ENCODE results near the gene PPM1H. TPM values are rescaled to one million over a fixed set of nuclear protein-coding genes. Genes with fewer than 3 reads are reported as not detected.

Gene PPM1H
- total and polyA plus RNA-seq, 4 donors, result 22.0 to 35.8 (median 26.0) TPM

DNA sequence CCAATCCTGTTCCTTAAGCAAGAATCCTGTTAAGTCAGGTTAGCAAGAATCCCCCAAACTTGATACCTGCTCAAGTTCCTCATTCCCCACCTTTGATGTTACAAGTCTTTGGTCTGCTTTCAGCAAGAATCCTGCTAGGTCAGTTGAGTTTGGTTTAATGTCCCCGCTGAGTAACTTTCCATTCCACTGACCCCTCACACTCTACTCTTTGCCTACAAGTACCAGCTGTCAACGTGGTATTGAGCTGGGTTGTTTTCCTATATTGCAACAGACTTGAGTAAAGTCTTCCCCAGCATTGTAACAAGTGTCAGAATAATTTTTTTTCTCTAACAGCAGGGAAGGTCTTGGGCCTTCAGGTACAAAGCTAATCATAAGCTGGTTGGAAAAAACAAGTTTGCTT is 6.3 kb downstream of the PPM1H start:
- no peak overlapping the region for H3K4me3 ChIP-seq (ENCODE audit: low read depth, low read length)
- whole genome bisulfite sequencing (ENCODE audit: insufficient coverage), result no CpG with 5 or more reads among the region's 2 CpGs
- DNase-seq (ENCODE audit: low read depth in 4 of 6, low spot score in 6 of 6), result no peak
- H3K27ac ChIP-seq (ENCODE audit: low read depth, low read length), result no peak overlapping the region
- no peaks in the 10 kb centered on the region for H3K36me3 ChIP-seq (ENCODE audit: control insufficient read depth, insufficient read depth, low read length)
- H3K4me1 ChIP-seq (ENCODE audit: control insufficient read depth, insufficient read depth, low read length), result peaks cover 4% of the 10 kb centered on the region
- H3K9me3 ChIP-seq (ENCODE audit: control insufficient read depth, insufficient read depth, low read length), result no peaks in the 10 kb centered on the region
- peaks cover 7% of the 10 kb centered on the region for H3K27me3 ChIP-seq (ENCODE audit: control insufficient read depth, insufficient read depth, low read length)

DNA sequence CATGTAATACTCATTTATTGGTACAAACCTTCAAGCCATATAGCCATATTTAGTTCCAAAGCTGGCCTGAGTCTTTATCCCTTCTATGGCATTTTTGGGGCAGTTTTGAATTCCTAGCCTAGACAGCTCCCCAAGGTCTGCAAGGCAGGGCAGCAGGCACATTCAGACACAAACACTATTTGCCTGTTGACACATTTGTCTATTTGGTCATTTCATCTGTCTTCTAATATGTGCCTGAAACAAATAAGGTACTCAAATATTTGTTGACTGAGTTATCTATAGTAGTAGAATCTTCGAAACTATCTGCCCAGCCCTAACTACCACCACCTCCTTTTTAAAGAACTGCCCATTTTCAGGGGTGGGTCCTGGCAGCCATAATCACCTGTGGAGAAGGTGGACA is 9.3 kb downstream of the PPM1H start:
- no peak for DNase-seq (ENCODE audit: low read depth in 4 of 6, low spot score in 6 of 6)
- no peaks in the 10 kb centered on the region for H3K27me3 ChIP-seq (ENCODE audit: control insufficient read depth, insufficient read depth, low read length)
- WGBS (ENCODE audit: insufficient coverage), result no CpG with 5 or more reads among the region's 1 CpG
- H3K9me3 ChIP-seq (ENCODE audit: control insufficient read depth, insufficient read depth, low read length), result no peaks in the 10 kb centered on the region
- no peaks in the 10 kb centered on the region for H3K36me3 ChIP-seq (ENCODE audit: control insufficient read depth, insufficient read depth, low read length)
- H3K4me3 ChIP-seq (ENCODE audit: low read depth, low read length), result no peak overlapping the region
- H3K27ac ChIP-seq (ENCODE audit: low read depth, low read length), result no peak overlapping the region
- no peaks in the 10 kb centered on the region for H3K4me1 ChIP-seq (ENCODE audit: control insufficient read depth, insufficient read depth, low read length)

DNA sequence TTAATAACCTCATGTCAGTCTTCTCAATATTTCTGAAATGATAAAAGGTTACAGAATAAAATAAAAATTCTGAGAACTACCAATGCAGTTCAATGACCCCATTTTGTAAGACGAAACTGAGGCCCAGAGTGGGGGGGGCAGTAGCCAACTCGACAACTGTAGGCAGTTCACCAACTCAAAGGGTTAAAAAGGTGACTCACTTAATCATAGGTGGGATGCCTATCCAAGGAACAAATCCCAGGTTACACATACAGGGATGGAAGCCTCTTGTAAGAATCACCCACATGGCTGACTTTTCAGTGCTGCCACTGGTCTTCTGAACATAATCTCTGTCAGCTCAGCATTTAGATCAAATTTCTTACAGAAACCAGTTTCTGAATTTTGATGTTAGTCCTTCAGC is 10.9 kb downstream of the PPM1H start:
- no peak for DNase-seq (ENCODE audit: low read depth in 4 of 6, low spot score in 6 of 6)
- Histone ChIP-seq H3K27me3 (ENCODE audit: control insufficient read depth, insufficient read depth, low read length) (no peaks in the 10 kb centered on the region), H3K27ac (ENCODE audit: low read depth, low read length) (no peak overlapping the region), H3K4me3 (ENCODE audit: low read depth, low read length) (no peak overlapping the region), H3K36me3 (ENCODE audit: control insufficient read depth, insufficient read depth, low read length) (no peaks in the 10 kb centered on the region), H3K4me1 (ENCODE audit: control insufficient read depth, insufficient read depth, low read length) (peaks cover 4% of the 10 kb centered on the region), H3K9me3 (ENCODE audit: control insufficient read depth, insufficient read depth, low read length) (no peaks in the 10 kb centered on the region)
- 79% methylated on average over 2 of the region's 2 CpGs for WGBS (ENCODE audit: insufficient coverage)

DNA sequence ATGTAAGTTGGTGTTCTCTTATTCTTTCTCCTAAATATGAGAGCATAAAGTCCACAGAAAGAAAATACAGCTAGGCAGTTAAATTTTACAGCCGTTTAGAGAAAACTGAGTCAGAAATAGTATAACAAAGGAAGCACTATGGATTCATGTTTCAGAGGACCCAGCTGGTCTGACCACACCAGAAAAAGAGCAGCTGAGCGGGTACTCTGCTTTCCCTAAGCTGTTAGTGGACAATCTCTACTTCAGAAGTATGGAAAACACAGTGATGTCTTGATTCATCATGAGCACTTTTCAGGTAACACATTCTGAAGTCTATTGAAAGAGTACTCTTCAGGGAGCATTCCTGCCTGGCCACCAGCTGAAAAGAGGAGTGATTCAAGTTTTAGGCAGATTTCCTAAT is 12.4 kb downstream of the PPM1H start:
- no peaks in the 10 kb centered on the region for H3K9me3 ChIP-seq (ENCODE audit: control insufficient read depth, insufficient read depth, low read length)
- H3K27ac ChIP-seq (ENCODE audit: low read depth, low read length), result no peak overlapping the region
- no peaks in the 10 kb centered on the region for H3K36me3 ChIP-seq (ENCODE audit: control insufficient read depth, insufficient read depth, low read length)
- peaks cover 4% of the 10 kb centered on the region for H3K4me1 ChIP-seq (ENCODE audit: control insufficient read depth, insufficient read depth, low read length)
- no peaks in the 10 kb centered on the region for H3K27me3 ChIP-seq (ENCODE audit: control insufficient read depth, insufficient read depth, low read length)
- H3K4me3 ChIP-seq (ENCODE audit: low read depth, low read length), result no peak overlapping the region
- DNase-seq (ENCODE audit: low read depth in 4 of 6, low spot score in 6 of 6), result no peak
- WGBS (ENCODE audit: insufficient coverage), result 50% methylated on average over 2 of the region's 2 CpGs

DNA sequence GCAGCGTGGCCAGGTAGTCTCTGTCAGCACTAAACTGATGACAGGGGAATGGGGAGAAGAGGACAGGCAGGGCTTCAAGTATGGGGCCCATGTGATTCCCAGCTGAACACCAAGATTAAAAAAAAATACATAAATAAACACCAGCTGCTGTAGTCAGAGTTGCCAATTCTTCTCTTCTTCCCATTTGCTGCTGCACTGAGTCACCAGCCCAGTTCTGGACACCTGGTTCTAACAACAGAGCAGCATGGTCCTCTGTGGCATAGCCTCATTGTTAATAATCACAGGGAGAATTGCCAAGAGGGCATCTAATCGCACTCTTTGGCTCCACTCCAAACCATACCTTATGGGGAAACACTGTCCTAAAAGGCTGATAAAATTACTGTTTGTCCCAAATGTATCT is 15.1 kb downstream of the PPM1H start:
- H3K27ac ChIP-seq (ENCODE audit: low read depth, low read length), result no peak overlapping the region
- H3K36me3 ChIP-seq (ENCODE audit: control insufficient read depth, insufficient read depth, low read length), result no peaks in the 10 kb centered on the region
- DNase-seq (ENCODE audit: low read depth in 4 of 6, low spot score in 6 of 6), result peak in 2 of 6 donors; percentile 22 to 63
- no peak overlapping the region for H3K4me3 ChIP-seq (ENCODE audit: low read depth, low read length)
- H3K4me1 ChIP-seq (ENCODE audit: control insufficient read depth, insufficient read depth, low read length), result peaks cover 6% of the 10 kb centered on the region
- WGBS (ENCODE audit: insufficient coverage), result 74% methylated on average over 2 of the region's 2 CpGs
- no peaks in the 10 kb centered on the region for H3K27me3 ChIP-seq (ENCODE audit: control insufficient read depth, insufficient read depth, low read length)
- H3K9me3 ChIP-seq (ENCODE audit: control insufficient read depth, insufficient read depth, low read length), result no peaks in the 10 kb centered on the region

DNA sequence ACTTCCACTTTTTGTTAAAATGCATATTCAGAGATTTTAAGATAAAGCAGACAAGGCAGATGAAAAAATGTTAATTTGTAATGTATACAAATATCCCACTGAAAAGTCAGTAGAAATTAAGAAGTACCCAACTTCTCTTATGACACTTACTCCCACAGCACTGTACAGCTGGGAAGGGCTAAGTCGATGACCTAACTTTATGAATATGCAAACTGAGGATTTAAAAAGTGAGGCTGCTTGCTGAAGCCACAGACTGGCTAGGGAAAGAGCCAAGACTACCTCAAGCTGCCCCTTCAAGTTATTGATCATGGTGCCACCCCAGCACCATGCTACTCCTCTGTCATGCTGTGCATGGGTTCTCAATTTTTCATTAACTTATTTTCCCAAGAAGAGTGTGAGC is 17.0 kb downstream of the PPM1H start:
- peaks cover 6% of the 10 kb centered on the region for H3K4me1 ChIP-seq (ENCODE audit: control insufficient read depth, insufficient read depth, low read length)
- no peak for DNase-seq (ENCODE audit: low read depth in 4 of 6, low spot score in 6 of 6)
- H3K9me3 ChIP-seq (ENCODE audit: control insufficient read depth, insufficient read depth, low read length), result no peaks in the 10 kb centered on the region
- H3K27ac ChIP-seq (ENCODE audit: low read depth, low read length), result no peak overlapping the region
- no peak overlapping the region for H3K4me3 ChIP-seq (ENCODE audit: low read depth, low read length)
- H3K27me3 ChIP-seq (ENCODE audit: control insufficient read depth, insufficient read depth, low read length), result no peaks in the 10 kb centered on the region
- WGBS (ENCODE audit: insufficient coverage), result no CpG with 5 or more reads among the region's 1 CpG
- H3K36me3 ChIP-seq (ENCODE audit: control insufficient read depth, insufficient read depth, low read length), result no peaks in the 10 kb centered on the region

DNA sequence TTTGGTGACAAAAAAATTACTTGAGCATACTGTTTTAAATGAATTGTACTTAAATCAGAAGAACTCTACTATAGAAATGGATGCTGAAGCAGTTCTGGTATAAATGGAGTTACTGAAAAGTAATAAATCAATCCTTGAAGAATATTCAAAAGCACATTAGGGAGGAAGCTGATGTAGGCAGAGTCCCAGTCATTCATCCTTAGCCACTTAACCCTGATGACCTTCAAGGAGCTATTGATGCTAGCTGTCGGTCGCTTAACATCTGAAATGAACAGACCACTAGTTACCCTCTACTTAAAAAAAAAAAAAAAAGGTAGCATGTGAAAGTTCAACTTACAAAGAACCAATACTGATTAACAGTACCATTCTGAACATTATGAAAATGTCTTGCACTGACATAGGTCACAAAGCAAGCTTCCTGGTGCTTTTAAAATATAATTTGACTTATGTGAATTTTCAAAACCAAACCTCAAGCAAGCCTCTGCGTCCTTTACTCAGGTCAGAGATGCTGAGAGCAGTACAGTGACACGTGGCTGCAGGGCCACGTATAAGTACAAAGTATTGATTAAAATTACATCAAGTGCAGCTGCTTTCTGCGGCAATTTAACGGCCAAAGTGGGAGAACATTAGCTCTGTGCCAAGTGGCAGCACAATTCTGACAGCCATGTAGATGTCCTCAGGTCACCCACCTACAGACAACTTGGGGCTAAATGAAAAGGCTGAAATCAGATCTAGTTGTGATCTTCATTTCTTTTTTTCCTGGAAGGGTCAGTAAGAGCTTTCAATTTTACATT is 18.1 kb downstream of the PPM1H start:
- Histone ChIP-seq H3K4me1 (ENCODE audit: control insufficient read depth, insufficient read depth, low read length) (peaks cover 6% of the 10 kb centered on the region), H3K27me3 (ENCODE audit: control insufficient read depth, insufficient read depth, low read length) (no peaks in the 10 kb centered on the region), H3K36me3 (ENCODE audit: control insufficient read depth, insufficient read depth, low read length) (no peaks in the 10 kb centered on the region), H3K27ac (ENCODE audit: low read depth, low read length) (no peak overlapping the region), H3K4me3 (ENCODE audit: low read depth, low read length) (no peak overlapping the region), H3K9me3 (ENCODE audit: control insufficient read depth, insufficient read depth, low read length) (no peaks in the 10 kb centered on the region)
- WGBS (ENCODE audit: insufficient coverage), result 24% methylated on average over 5 of the region's 7 CpGs
- peak in 1 of 6 donors; percentile 50 for DNase-seq (ENCODE audit: low read depth in 4 of 6, low spot score in 6 of 6)

DNA sequence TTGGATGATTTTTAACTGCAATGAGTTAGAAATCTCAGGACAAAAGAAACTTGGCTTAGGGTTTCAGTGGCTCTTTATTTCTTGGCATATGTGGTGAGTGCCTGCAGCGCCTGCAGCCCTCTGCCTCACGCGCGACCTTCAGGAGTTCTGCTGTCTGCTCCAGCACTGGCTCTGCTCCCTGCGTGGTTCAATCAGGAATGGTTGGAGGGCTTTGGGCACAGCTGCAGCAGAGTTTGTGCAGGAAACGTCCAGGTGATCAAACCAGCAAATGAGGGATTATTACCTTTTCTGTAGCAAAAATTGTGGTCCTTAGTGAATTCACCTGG is 19.8 kb downstream of the PPM1H start:
- Histone ChIP-seq H3K36me3 (ENCODE audit: control insufficient read depth, insufficient read depth, low read length) (no peaks in the 10 kb centered on the region), H3K9me3 (ENCODE audit: control insufficient read depth, insufficient read depth, low read length) (no peaks in the 10 kb centered on the region), H3K27ac (ENCODE audit: low read depth, low read length) (no peak overlapping the region), H3K4me3 (ENCODE audit: low read depth, low read length) (no peak overlapping the region), H3K4me1 (ENCODE audit: control insufficient read depth, insufficient read depth, low read length) (peaks cover 6% of the 10 kb centered on the region), H3K27me3 (ENCODE audit: control insufficient read depth, insufficient read depth, low read length) (no peaks in the 10 kb centered on the region)
- 73% methylated on average over 6 of the region's 6 CpGs for WGBS (ENCODE audit: insufficient coverage)
- peak in 1 of 6 donors; percentile 13 for DNase-seq (ENCODE audit: low read depth in 4 of 6, low spot score in 6 of 6)

DNA sequence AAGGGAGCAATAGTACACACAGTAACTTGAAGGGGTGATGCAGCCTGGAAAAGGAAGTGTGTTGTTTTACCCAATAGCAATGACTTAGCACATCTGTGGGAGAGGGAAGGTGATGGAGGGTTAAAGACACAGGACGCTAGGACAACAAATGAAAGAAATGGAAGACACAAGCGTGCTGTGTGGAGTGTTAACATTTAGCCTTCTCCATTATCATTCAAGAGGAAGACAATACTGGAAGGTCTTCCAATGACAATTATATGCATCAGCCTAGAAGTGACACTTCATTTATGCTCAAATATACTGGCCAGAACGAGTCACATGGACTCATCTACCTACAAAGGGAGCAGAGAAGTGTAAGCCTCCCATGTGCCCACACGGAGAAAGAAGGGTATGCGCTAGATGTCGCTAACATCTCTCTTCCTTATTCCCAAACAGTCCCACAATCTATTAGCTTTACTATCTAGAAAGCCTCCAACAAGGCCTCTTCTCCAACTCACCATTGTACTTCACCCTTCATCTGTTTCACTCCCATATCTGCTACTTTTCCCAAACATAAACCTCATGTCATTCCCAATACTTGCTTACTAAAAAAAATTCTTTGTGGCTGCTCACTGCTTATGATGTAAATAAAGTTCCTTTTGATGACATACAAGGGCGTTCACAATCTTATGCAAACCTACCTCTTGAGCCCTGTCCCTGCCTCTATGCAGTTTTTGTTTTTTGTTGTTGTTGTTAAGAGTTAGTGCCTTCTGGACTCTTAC is 20.3 kb downstream of the PPM1H start:
- no peaks in the 10 kb centered on the region for H3K9me3 ChIP-seq (ENCODE audit: control insufficient read depth, insufficient read depth, low read length)
- 97% methylated on average over 3 of the region's 7 CpGs for WGBS (ENCODE audit: insufficient coverage)
- peaks cover 3% of the 10 kb centered on the region for H3K4me1 ChIP-seq (ENCODE audit: control insufficient read depth, insufficient read depth, low read length)
- no peaks in the 10 kb centered on the region for H3K36me3 ChIP-seq (ENCODE audit: control insufficient read depth, insufficient read depth, low read length)
- no peak overlapping the region for H3K27ac ChIP-seq (ENCODE audit: low read depth, low read length)
- no peak for DNase-seq (ENCODE audit: low read depth in 4 of 6, low spot score in 6 of 6)
- no peaks in the 10 kb centered on the region for H3K27me3 ChIP-seq (ENCODE audit: control insufficient read depth, insufficient read depth, low read length)
- H3K4me3 ChIP-seq (ENCODE audit: low read depth, low read length), result no peak overlapping the region

DNA sequence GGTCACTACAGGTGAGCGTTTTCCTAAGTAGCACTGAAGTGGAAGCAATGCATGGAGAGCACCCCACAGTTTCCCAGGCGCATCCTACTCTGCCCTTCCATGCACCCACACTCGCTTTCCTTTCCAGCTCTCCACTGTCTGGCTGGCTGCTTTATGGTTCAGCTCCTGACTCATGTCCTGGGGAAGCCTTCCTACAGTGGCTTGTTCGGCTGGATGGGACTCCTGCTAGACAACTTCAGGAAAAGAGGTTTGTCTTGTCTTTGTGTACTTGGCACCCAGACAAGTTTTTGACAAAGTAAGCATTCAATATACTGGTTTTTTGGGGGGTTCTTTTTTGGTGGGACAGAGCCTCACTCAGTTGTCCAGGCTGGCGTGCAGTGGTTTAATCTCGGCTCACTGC is 21.6 kb downstream of the PPM1H start:
- H3K27ac ChIP-seq (ENCODE audit: low read depth, low read length), result no peak overlapping the region
- peaks cover 3% of the 10 kb centered on the region for H3K4me1 ChIP-seq (ENCODE audit: control insufficient read depth, insufficient read depth, low read length)
- no peak for DNase-seq (ENCODE audit: low read depth in 4 of 6, low spot score in 6 of 6)
- no peak overlapping the region for H3K4me3 ChIP-seq (ENCODE audit: low read depth, low read length)
- WGBS (ENCODE audit: insufficient coverage), result 94% methylated on average over 6 of the region's 6 CpGs
- H3K36me3 ChIP-seq (ENCODE audit: control insufficient read depth, insufficient read depth, low read length), result no peaks in the 10 kb centered on the region
- no peaks in the 10 kb centered on the region for H3K27me3 ChIP-seq (ENCODE audit: control insufficient read depth, insufficient read depth, low read length)
- no peaks in the 10 kb centered on the region for H3K9me3 ChIP-seq (ENCODE audit: control insufficient read depth, insufficient read depth, low read length)
